ENCODE data around the gene JPH3.

The JPH3 gene

DNA sequence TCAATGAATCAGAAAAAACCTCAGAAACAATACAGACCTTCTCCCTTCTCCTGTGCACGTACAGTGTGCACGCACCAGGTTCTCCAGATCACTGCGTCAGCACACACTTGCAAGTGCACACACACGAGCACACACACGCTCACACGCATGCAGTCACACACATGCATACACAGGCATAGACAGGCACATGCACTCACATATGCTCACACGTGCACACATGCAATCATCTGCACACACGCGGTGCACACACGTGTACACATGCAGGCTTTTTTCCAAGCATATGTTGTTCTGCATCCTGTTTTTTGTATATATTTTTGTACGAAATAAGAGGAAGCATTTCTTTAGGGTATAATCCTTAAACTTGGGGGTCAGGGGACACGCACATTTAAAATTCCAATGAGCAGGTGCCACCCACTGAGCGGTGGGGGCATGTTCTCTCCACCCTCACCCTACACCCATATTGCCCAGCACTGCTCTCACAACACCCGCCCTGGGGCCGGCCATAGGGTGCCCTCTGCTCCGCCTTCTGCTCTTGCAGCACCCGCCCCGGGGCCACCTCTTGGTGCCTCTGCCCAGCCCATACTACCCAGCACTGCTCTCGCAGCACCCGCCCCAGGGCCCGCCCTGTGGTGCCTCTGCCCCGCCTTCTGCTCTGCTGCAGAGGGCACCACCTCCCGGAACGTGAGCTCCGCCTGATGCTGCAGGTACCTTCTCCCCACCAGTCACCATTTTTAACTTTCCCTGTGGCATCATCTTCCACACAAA lies 142.6 kb downstream of the JPH3 start:
- DNase-seq: no peak

DNA sequence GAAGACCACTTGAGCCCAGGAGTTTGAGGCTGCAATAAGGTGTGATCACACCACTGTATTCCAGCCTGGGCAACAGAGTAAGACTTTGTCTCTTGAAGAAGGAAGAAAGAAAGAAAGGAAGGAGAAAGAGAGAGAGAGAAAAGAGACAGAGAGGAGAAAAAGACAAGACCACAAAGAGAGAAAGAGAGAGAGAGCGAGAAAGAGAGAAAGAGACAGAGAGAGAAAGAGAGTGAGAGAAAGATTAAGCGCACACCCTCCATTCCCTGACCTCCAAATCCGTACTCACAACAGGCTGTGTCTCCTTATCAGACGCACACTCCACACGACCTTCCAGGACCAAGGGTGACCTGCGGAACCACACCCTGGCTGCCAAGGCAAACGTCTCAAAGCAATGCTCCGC lies 143.9 kb downstream of the JPH3 start:
- DNase-seq: no peak

All from stimulated activated CD4-positive, alpha-beta T cell treated with anti-CD3 and anti-CD28 coated beads, Interleukin-4, amount 100 ng/mL, for 24 hours (primary cell).